HepG2 (cell line): ENCODE results near the gene MRFAP1. TPM values are rescaled to one million over a fixed set of nuclear protein-coding genes. Genes with fewer than 3 reads are reported as not detected.

Experiments
- AKNA ChIP-seq: sonication (generic); formaldehyde crosslinking; IDR thresholded peaks from 2 replicates; pipeline ENCODE4 v1.4.0; 2020; ENCODE audit warnings: missing genetic modification reagents, borderline replicate concordance
- DNMT3B ChIP-seq: conservative IDR thresholded peaks from 2 replicates; pipeline ENCODE4 v1.6.1; 2016; ENCODE audit warnings: missing biosample characterization, control low read depth
- HINFP ChIP-seq: sonication (generic); formaldehyde crosslinking; IDR thresholded peaks from 2 replicates; pipeline ENCODE4 v1.4.0; 2020; ENCODE audit warnings: low read depth, mild to moderate bottlenecking, missing genetic modification reagents
- MTA3 ChIP-seq: sonication (generic); formaldehyde crosslinking; IDR thresholded peaks from 2 replicates; pipeline ENCODE4 v1.4.0; 2020; ENCODE audit warnings: missing genetic modification reagents
- MTF1 ChIP-seq: sonication (generic); formaldehyde crosslinking; IDR thresholded peaks from 2 replicates; pipeline ENCODE4 v1.5.0; 2020; ENCODE audit warnings: missing genetic modification reagents
- PLRG1 ChIP-seq: fragments of 450-650 bp; conservative IDR thresholded peaks from 2 replicates; pipeline ENCODE4 v1.6.1; 2016
- UBTF ChIP-seq: sonication (generic); formaldehyde crosslinking; IDR thresholded peaks from 2 replicates; pipeline ENCODE4 v1.4.0; 2020; ENCODE audit warnings: mild to moderate bottlenecking, missing genetic modification reagents
- ZBTB1 ChIP-seq: sonication (generic); formaldehyde crosslinking; IDR thresholded peaks from 2 replicates; pipeline ENCODE4 v1.4.0; 2020; ENCODE audit warnings: missing genetic modification reagents, borderline replicate concordance
- ZNF282 ChIP-seq: fragments of 450-650 bp; IDR thresholded peaks from 2 replicates; pipeline ENCODE4 v1.6.1; 2018; ENCODE audit not compliant: partially characterized antibody
- ZNF414 ChIP-seq: sonication (generic); formaldehyde crosslinking; IDR thresholded peaks from 2 replicates; pipeline ENCODE4 v1.5.0; 2020; ENCODE audit warnings: missing genetic modification reagents
- ZNF567 ChIP-seq: sonication (generic); formaldehyde crosslinking; IDR thresholded peaks from 2 replicates; pipeline ENCODE4 v1.8.1; 2023; ENCODE audit warnings: mild to moderate bottlenecking, missing genetic modification reagents, borderline replicate concordance
- ZNF773 ChIP-seq: sonication (generic); formaldehyde crosslinking; IDR thresholded peaks from 2 replicates; pipeline ENCODE4 v1.4.0; 2020; ENCODE audit warnings: missing genetic modification reagents, borderline replicate concordance
- ZSCAN22 ChIP-seq: sonication (generic); formaldehyde crosslinking; IDR thresholded peaks from 2 replicates; pipeline ENCODE4 v1.4.0; 2020; ENCODE audit warnings: mild to moderate bottlenecking, missing genetic modification reagents
- ZSCAN5A ChIP-seq: sonication (generic); formaldehyde crosslinking; IDR thresholded peaks from 2 replicates; pipeline ENCODE4 v1.8.0; 2022; ENCODE audit warnings: mild to moderate bottlenecking, missing genetic modification reagents, borderline replicate concordance
- polyA plus RNA-seq, 8 experiments: library from polyadenylated mRNA; depleted of rRNA in 3 of 8; stranded (reverse) in 7 of 8; unstranded in 1 of 8; fragments of >200 nt; fragmentation: Illumina TruSeq in 4 of 8; extraction: Trizol in 4 of 8; gene quantifications; 2 replicates each; pipeline versions ENCODE4 v1.2.1 to v1.2.3, GENCODE V29; 2011 to 2016; ENCODE audit warnings: low read depth in 4 of 8, missing spikeins in 1 of 8, mixed read lengths in 1 of 8; ENCODE audit not compliant: insufficient read depth in 1 of 8
- total RNA-seq, 5 experiments: library from RNA; depleted of rRNA; stranded (reverse); fragments of >200 nt; fragmentation: Illumina TruSeq; extraction: Trizol; gene quantifications; 2 replicates each; pipeline ENCODE4 v1.2.3, GENCODE V29; 2016; ENCODE audit warnings: low read depth in 1 of 5

Gene MRFAP1
- total and polyA plus RNA-seq, 2 of the 13 experiments (the other 11 are each of a cell fraction or from before 2014, with no cell fraction given): 112 to 158 TPM

- TF ChIP-seq AKNA (no peak), ZNF773 (no peak; the same call in 1 of the 2 replicates), PLRG1 (no peak), MTA3 (CRISPR knock-in tag) (no peak), ZNF567 (CRISPR knock-in tag) (no peak), ZNF282 (no peak), UBTF (CRISPR knock-in tag) (peak; percentile 77), ZNF414 (CRISPR knock-in tag) (peak; percentile 56), HINFP (peak; percentile 65; the same call in 1 of the 2 replicates), DNMT3B (CRISPR knock-in tag) (no peak), ZSCAN22 (CRISPR knock-in tag) (no peak; the same call in 1 of the 2 replicates), ZBTB1 (no peak), ZSCAN5A (CRISPR knock-in tag) (peak; percentile 67), MTF1 (CRISPR knock-in tag) (no peak)
Observed at GRCh38 chr4:6673660-6674499, 33.4 kb downstream of the MRFAP1 start (continued).
